H1 (cell line): Measurements from ENCODE around the gene KDM6A. TPM values are rescaled to one million over a fixed set of nuclear protein-coding genes. Genes with fewer than 3 reads are reported as not detected.
A peak's percentile ranks its signal among the peaks of the same experiment; 100 is the strongest.

Source experiments
- CTCF ChIA-PET: fragments of 300-600 bp; sonication (Branson Sonifier 250); formaldehyde crosslinking; loops from one replicate; lab custom pipeline; 2021; ENCODE audit not compliant: partially characterized antibody; lab: Charles Lee
- POLR2A ChIA-PET: fragments of 300-600 bp; sonication (Branson Sonifier 250); formaldehyde crosslinking; loops from one replicate; lab custom pipeline; 2021; ENCODE audit warnings: inconsistent platforms; ENCODE audit not compliant: partially characterized antibody; lab: Charles Lee
- DNase-seq, 2 experiments: peaks; one replicate each; pipeline versions ENCODE4 v3.0.0 to v3.0.0-alpha.2; 2010 to 2022; ENCODE audit warnings: low spot score in 2 of 2, low read depth in 1 of 2, mixed read lengths in 1 of 2
- FAIRE-seq: peaks from 2 replicates; lab custom pipeline; 2011; peaks lifted over from hg19 to GRCh38; lab: Jason Lieb, UNC
- H2AFZ ChIP-seq: 2 replicates; pipeline ENCODE4 v1.8.1; 2012; ENCODE audit warnings: low read length, inconsistent platforms
- H2AK5ac ChIP-seq: 2 replicates; pipeline ENCODE4 v1.6.1; 2013; ENCODE audit warnings: low read depth, low read length
- H2BK120ac ChIP-seq: replicated peaks from 2 replicates; pipeline ENCODE3; 2013; ENCODE audit warnings: low read depth, low read length, inconsistent platforms
- H2BK12ac ChIP-seq: 2 replicates; pipeline ENCODE4 v1.6.1; 2013; ENCODE audit warnings: low read depth, low read length
- H2BK15ac ChIP-seq: 2 replicates; pipeline ENCODE4 v1.6.1; 2013; ENCODE audit warnings: low read length
- H2BK20ac ChIP-seq: 2 replicates; pipeline ENCODE4 v1.6.1; 2013; ENCODE audit warnings: low read length
- H2BK5ac ChIP-seq: 2 replicates; pipeline ENCODE4 v1.6.1; 2013; ENCODE audit warnings: low read depth, low read length
- H3K14ac ChIP-seq: 2 replicates; pipeline ENCODE4 v1.6.1; 2013; ENCODE audit warnings: inconsistent platforms; ENCODE audit not compliant: insufficient read length
- H3K18ac ChIP-seq: 2 replicates; pipeline ENCODE4 v1.6.1; 2013; ENCODE audit warnings: low read length; ENCODE audit errors: extremely low read depth
- H3K23ac ChIP-seq: 2 replicates; pipeline ENCODE4 v1.6.1; 2013; ENCODE audit warnings: inconsistent platforms; ENCODE audit not compliant: insufficient read length
- H3K23me2 ChIP-seq: 2 replicates; pipeline ENCODE4 v1.6.1; 2013; ENCODE audit warnings: low read depth, low read length
- H3K27ac ChIP-seq: 2 replicates; pipeline ENCODE4 v1.6.1; 2011; ENCODE audit warnings: low read depth, low read length, inconsistent platforms
- H3K27me3 ChIP-seq, 4 experiments: replicated peaks in 1 of 4; 1 replicate in 1 of 4; 2 replicates in 3 of 4; pipeline versions ENCODE4 v1.6.1 to v1.8.1; 2011 to 2013; ENCODE audit warnings: low read length in 3 of 4, mild to moderate bottlenecking in 3 of 4, inconsistent platforms in 2 of 4, mixed read lengths in 2 of 4, moderate library complexity in 1 of 4; ENCODE audit not compliant: control insufficient read depth in 3 of 4, insufficient read depth in 3 of 4; ENCODE audit errors: extremely low read depth in 1 of 4
- H3K36me3 ChIP-seq, 4 experiments: 2 replicates each; pipeline versions ENCODE4 v1.6.1 to v1.8.1; 2011 to 2013; ENCODE audit warnings: mild to moderate bottlenecking in 4 of 4, low read length in 3 of 4, moderate library complexity in 2 of 4, control low read depth in 1 of 4, inconsistent platforms in 1 of 4; ENCODE audit not compliant: insufficient read depth in 4 of 4, control insufficient read depth in 2 of 4
- H3K4ac ChIP-seq: replicated peaks from 2 replicates; pipeline ENCODE3; 2013; ENCODE audit warnings: low read length, low read depth, mixed read lengths, inconsistent platforms; ENCODE audit not compliant: insufficient read length
- H3K4me1 ChIP-seq, 4 experiments: replicated peaks in 1 of 4; 1 replicate in 1 of 4; 2 replicates in 3 of 4; pipeline versions ENCODE4 v1.6.1 to v1.8.1; 2011 to 2013; ENCODE audit warnings: low read length in 3 of 4, inconsistent platforms in 2 of 4, mixed read lengths in 1 of 4; ENCODE audit not compliant: insufficient read depth in 4 of 4, control insufficient read depth in 3 of 4
- H3K4me2 ChIP-seq, 2 experiments: 2 replicates each; pipeline versions ENCODE4 v1.6.1 to v1.8.1; 2011 to 2013; ENCODE audit warnings: low read depth in 2 of 2, low read length in 2 of 2, control low read depth in 1 of 2, inconsistent platforms in 1 of 2, mild to moderate bottlenecking in 1 of 2; ENCODE audit not compliant: insufficient read depth in 1 of 2
- H3K4me3 ChIP-seq, 4 experiments: fragments of 200-600, 300-600 bp in 1 of 4; sonication (generic), shearing (Covaris generic), sonication (Bioruptor Twin) in 1 of 4; 2 replicates each; pipeline versions ENCODE4 v1.5.1 to v1.8.1; 2011 to 2016; ENCODE audit warnings: low read length in 4 of 4, low read depth in 3 of 4, control low read depth in 2 of 4, inconsistent platforms in 2 of 4, mild to moderate bottlenecking in 2 of 4, mixed read lengths in 1 of 4, moderate library complexity in 1 of 4; ENCODE audit not compliant: insufficient read depth in 2 of 4; ENCODE audit errors: extremely low read depth in 1 of 4
- H3K56ac ChIP-seq: replicated peaks from 2 replicates; pipeline ENCODE3; 2013; ENCODE audit warnings: low read depth, mild to moderate bottlenecking, mixed read lengths, low read length, inconsistent platforms; ENCODE audit not compliant: insufficient read length
- H3K79me1 ChIP-seq: 2 replicates; pipeline ENCODE4 v1.6.1; 2013; ENCODE audit warnings: low read depth, low read length, control low read depth
- H3K79me2 ChIP-seq, 2 experiments: 2 replicates each; pipeline versions ENCODE4 v1.6.1 to v1.8.1; 2012 to 2013; ENCODE audit warnings: low read length in 2 of 2, mild to moderate bottlenecking in 2 of 2, inconsistent platforms in 1 of 2; ENCODE audit not compliant: insufficient read depth in 2 of 2, control insufficient read depth in 1 of 2
- H3K9ac ChIP-seq, 4 experiments: replicated peaks in 1 of 4; 1 replicate in 1 of 4; 2 replicates in 3 of 4; pipeline versions ENCODE4 v1.6.1 to v1.8.1; 2011 to 2013; ENCODE audit warnings: low read depth in 3 of 4, low read length in 3 of 4, control low read depth in 2 of 4, mild to moderate bottlenecking in 2 of 4, moderate library complexity in 2 of 4, inconsistent platforms in 1 of 4; ENCODE audit errors: extremely low read depth in 1 of 4
- H3K9me3 ChIP-seq, 2 experiments: 2 replicates each; pipeline versions ENCODE4 v1.6.1 to v1.8.1; 2012 to 2013; ENCODE audit warnings: mild to moderate bottlenecking in 2 of 2, moderate library complexity in 2 of 2, control low read depth in 1 of 2, inconsistent platforms in 1 of 2, low read depth in 1 of 2, low read length in 1 of 2, mixed read lengths in 1 of 2; ENCODE audit not compliant: insufficient read depth in 2 of 2
- H4K20me1 ChIP-seq, 2 experiments: replicated peaks in 1 of 2; 2 replicates each; pipeline versions ENCODE3 to v1.8.1; 2011 to 2013; ENCODE audit warnings: inconsistent platforms in 2 of 2, low read length in 2 of 2, mild to moderate bottlenecking in 1 of 2; ENCODE audit not compliant: insufficient read depth in 2 of 2, control insufficient read depth in 1 of 2
- H4K5ac ChIP-seq: 2 replicates; pipeline ENCODE4 v1.6.1; 2013; ENCODE audit warnings: low read length, low read depth, mixed read lengths, inconsistent platforms; ENCODE audit not compliant: insufficient read length
- H4K8ac ChIP-seq: 2 replicates; pipeline ENCODE4 v1.8.0; 2013; ENCODE audit warnings: mild to moderate bottlenecking, moderate library complexity, low read length, inconsistent platforms; ENCODE audit not compliant: insufficient read depth; ENCODE audit errors: extremely low read depth
- H4K91ac ChIP-seq: replicated peaks from 2 replicates; pipeline ENCODE3; 2013; ENCODE audit warnings: low read length, mixed read lengths, inconsistent platforms; ENCODE audit not compliant: insufficient read length
- CHD2 ChIP-seq: IDR thresholded peaks from 2 replicates; pipeline ENCODE4 v1.6.1; 2012; ENCODE audit warnings: low read length, improper control_type of control experiment
- CTCF ChIP-seq, 3 experiments: IDR thresholded peaks; 1 replicate in 2 of 3; 2 replicates in 1 of 3; pipeline versions ENCODE4 v1.5.1 to v1.6.1; 2011; ENCODE audit warnings: low read length in 3 of 3, mild to moderate bottlenecking in 3 of 3, inconsistent platforms in 2 of 3, low read depth in 1 of 3, moderate library complexity in 1 of 3; ENCODE audit not compliant: insufficient read depth in 1 of 3; ENCODE audit errors: control extremely low read depth in 1 of 3
- EGR1 ChIP-seq: IDR thresholded peaks from 2 replicates; pipeline ENCODE4 v1.6.1; 2011; ENCODE audit warnings: low read depth, low read length, borderline replicate concordance
- PHF8 ChIP-seq: fragments of 200-600 bp; sonication (generic); conservative IDR thresholded peaks from 2 replicates; pipeline ENCODE4 v1.7.1; 2012; ENCODE audit warnings: low read depth, mild to moderate bottlenecking, inconsistent platforms, low read length, moderate library complexity
- RXRA ChIP-seq: IDR thresholded peaks from 2 replicates; pipeline ENCODE4 v1.6.1; 2011; ENCODE audit warnings: low read depth, mild to moderate bottlenecking, low read length, moderate library complexity; ENCODE audit not compliant: insufficient read depth
- SUZ12 ChIP-seq: fragments of 200-600 bp; sonication (generic); IDR thresholded peaks from 2 replicates; pipeline ENCODE4 v1.6.1; 2012; ENCODE audit warnings: mild to moderate bottlenecking, inconsistent platforms, low read length, moderate library complexity, mixed read lengths
- YY1 ChIP-seq: IDR thresholded peaks from 2 replicates; pipeline ENCODE4 v1.6.1; 2011; ENCODE audit warnings: low read depth, mild to moderate bottlenecking, low read length
- WGBS, 2 experiments: shearing (Covaris generic) in 1 of 2; methylation state at CpG; one replicate each; pipeline versions ENCODE4 v1.1.6 to v1.1.7; 2013 to 2015; ENCODE audit warnings: low lambda C conversion rate in 2 of 2, mixed read lengths in 2 of 2, inconsistent platforms in 1 of 2, low coverage in 1 of 2, missing lambda C conversion rate in 1 of 2; ENCODE audit not compliant: insufficient replicate concordance in 2 of 2, insufficient coverage in 1 of 2, insufficient read length in 1 of 2; ENCODE audit errors: extremely low coverage in 1 of 2, missing lambda C conversion rate in 1 of 2; 5-methylcytosine and 5-hydroxymethylcytosine counted together
- long read RNA-seq, 2 experiments: library from RNA in 1 of 2; library from capped mRNA in 1 of 2; stranded (forward); transcript quantifications; one replicate each; pipeline ENCODE4 v2.0.0, GENCODE V29; 2021; ENCODE audit warnings: inconsistent platforms in 1 of 2
- polyA minus RNA-seq, 3 experiments: library from RNA; depleted of rRNA, polyadenylated mRNA; stranded (reverse); fragments of >200 nt; gene quantifications; 1 replicate in 2 of 3; 2 replicates in 1 of 3; pipeline ENCODE4 v1.2.3, GENCODE V29; 2011
- polyA plus RNA-seq, 7 experiments: library from polyadenylated mRNA; depleted of rRNA in 3 of 7; stranded (reverse) in 5 of 7; unstranded in 2 of 7; fragments of >200 nt in 5 of 7; fragments of 200-250 nt in 2 of 7; gene quantifications; 1 replicate in 5 of 7; 2 replicates in 1 of 7; 4 replicates in 1 of 7; pipeline versions ENCODE4 v1.2.1 to v1.2.3, GENCODE V29; 2011 to 2013; ENCODE audit warnings: missing spikeins in 2 of 7, mixed read lengths in 2 of 7
- total RNA-seq: library from RNA; stranded (reverse); fragmentation: NEBNext Ultra II Directional; extraction: Animal tissue kit (Norgen Biotek cat#: 25700); gene quantifications from 2 replicates; pipeline ENCODE4 v1.2.1, GENCODE V29; 2021

The KDM6A gene
- 58.4 and 59.6 TPM in 2 replicates for total RNA-seq
- polyA plus RNA-seq (2011; rRNA removed): 26.4 and 43.5 TPM in 2 replicates
- 40.0 TPM for polyA plus RNA-seq (2011; cell fraction: cytosol; rRNA removed)
- polyA plus RNA-seq (2011; cell fraction: nucleus; rRNA removed): 52.3 TPM
- polyA plus RNA-seq (2012, experiment 1 of 2): 37.4 to 50.7 TPM (median 40.4 TPM) in 4 replicates
- 3.3 TPM for polyA plus RNA-seq (2012, experiment 2 of 2)
- polyA plus RNA-seq (2013, experiment 1 of 2): 64.7 TPM
- polyA plus RNA-seq (2013, experiment 2 of 2): 64.0 TPM
- polyA minus RNA-seq (2011; rRNA and poly(A)+ RNA removed): 168 and 220 TPM in 2 replicates
- polyA minus RNA-seq (2011; cell fraction: cytosol; rRNA and poly(A)+ RNA removed): 64.4 TPM
- polyA minus RNA-seq (2011; cell fraction: nucleus; rRNA and poly(A)+ RNA removed): 150 TPM
- long read RNA-seq, experiment 1, partial matches to known transcripts: 24 of 33 reads
- long read RNA-seq, experiment 1, other reads (novel, unspliced or antisense): 9 of 33 reads
- long read RNA-seq, experiment 2, partial matches to known transcripts: 1 of 2 reads
- long read RNA-seq, experiment 2, other reads (novel, unspliced or antisense): 1 of 2 reads

- Histone ChIP-seq H3K4me2 (peak within 1 kb of the TSS; percentile 73 to 92), H3K4me1 (peaks cover 0 to 3% (median 1%) of the 10 kb centered on the region in 4 experiments; a peak in 2 of 7 replicates), H4K8ac (peak within 1 kb of the TSS; percentile 93), H2BK5ac (peak within 1 kb of the TSS; percentile 87; the same call in 1 of the 2 replicates), H3K4me3 (peak within 1 kb of the TSS; percentile 76 to 94 (median 83)), H3K9ac (peak within 1 kb of the TSS; percentile 78 to 96 (median 89)), H2BK15ac (no peak within 1 kb of the TSS), H3K36me3 (peaks cover 0 to 3% (median 0%) of the 10 kb centered on the region in 4 experiments; a peak in 1 of 8 replicates), H4K5ac (peak within 1 kb of the TSS; percentile 43), H3K14ac (no peak within 1 kb of the TSS), H3K9me3 (no peaks in the 10 kb centered on the region), H4K91ac (no peak within 1 kb of the TSS), H3K23ac (no peak within 1 kb of the TSS), H3K79me1 (no peaks in the 10 kb centered on the region), H2BK20ac (no peak within 1 kb of the TSS), H3K27ac (peak within 1 kb of the TSS; percentile 86), H3K56ac (peak within 1 kb of the TSS; percentile 16), H4K20me1 (no peaks in the 10 kb centered on the region), H3K79me2 (peaks cover 3 to 49% of the 10 kb centered on the region in 2 experiments; a peak in 3 of 4 replicates), H3K4ac (no peak within 1 kb of the TSS), H2BK12ac (no peak within 1 kb of the TSS), H3K23me2 (peaks cover 4% of the 10 kb centered on the region; the same call in 1 of the 2 replicates), H2AK5ac (no peak within 1 kb of the TSS), H3K18ac (no peak within 1 kb of the TSS; the same call in none of the 2 replicates), H2AFZ (no peak within 1 kb of the TSS), H2BK120ac (no peak within 1 kb of the TSS), H3K27me3 (no peaks in the 10 kb centered on the region)
- POLR2A ChIA-PET: interaction anchor here (0.5 to 1.0 kb wide), 6 partner anchors 60 to 157 kb away, joined by 3 to 5 read pairs (median 3); no protein-coding TSS in a partner anchor
- DNase-seq (peak; percentile 89 to 93), FAIRE-seq (no peak)
- WGBS, 2 experiments: 0% methylated on average over 3 of the region's 61 CpGs; no CpG with 5 or more reads in 1 of the 2 experiments
- CTCF ChIA-PET: no interaction called here
- TF ChIP-seq RXRA: no peak
- TF ChIP-seq EGR1: no peak
- peak; percentile 57; the same call in 1 of the 2 replicates for TF ChIP-seq CHD2
- no peak for TF ChIP-seq CTCF (IDR thresholded peaks at IDR 0.05; ENCODE audit: control extremely low read depth in 1 of 3, insufficient read depth in 1 of 3, low read depth in 1 of 3, low read length in 3 of 3)
- TF ChIP-seq YY1: 0 out of 2 replicates have a peak, but pooled peaks have one; percentile 0
- TF ChIP-seq SUZ12: no peak
- TF ChIP-seq PHF8: no peak
These were observed at the start of gene KDM6A for GRCh38 chrX:44872821-44873414. Gene KDM6A (plus strand): TSS chrX:44873188. CDS start chrX:44873552, 364 bp downstream.
